Caki2 (cell line): ENCODE measurements around the gene GAPVD1. TPM values are rescaled to one million over a fixed set of nuclear protein-coding genes. Genes with fewer than 3 reads are reported as not detected.
A peak's percentile ranks its signal among the peaks of the same experiment; 100 is the strongest.
"Not testable (repeated sequence)": the region's sequence is repeated elsewhere in the genome, so short reads cannot be mapped to it uniquely, and the experiment has no call there.

Experiments
- DNase-seq: peaks from one replicate; pipeline ENCODE4 v3.0.0-alpha.2; 2015; ENCODE audit warnings: low read depth
- in situ Hi-C: cut with HindIII; loops from 2 replicates; pipeline ENCODE4 v1.10.0; 2016; ENCODE audit warnings: low sequenced_read_pairs, low pct_unique_long_range_greater_than_20kb, mixed read lengths
- total RNA-seq: library from RNA; depleted of rRNA; stranded (reverse); fragments of >200 nt; shearing (Covaris generic); gene quantifications from 2 replicates; pipeline ENCODE4 v1.2.3, GENCODE V29; 2014; ENCODE audit warnings: low replicate concordance

Gene GAPVD1
- total RNA-seq, 1 experiment from 2014 or later = 11.2 TPM

GRCh38 chr9:125391704-125392103, 130.1 kb downstream of the GAPVD1 start:
- no peak for DNase-seq

GRCh38 chr9:125393426-125393825, 131.8 kb downstream of the GAPVD1 start:
- in situ Hi-C loops = no loop called here
- no peak for DNase-seq

More at GRCh38 chr9:125391704-125392103, 130.1 kb downstream of the GAPVD1 start:
- in situ Hi-C loops = no loop called here

- DNase-seq = no peak
- in situ Hi-C loops = no loop called here
Observed at GRCh38 chr9:125396799-125397198, 135.2 kb downstream of the GAPVD1 start.

GRCh38 chr9:125397736-125398135, 136.1 kb downstream of the GAPVD1 start:
- in situ Hi-C loops = no loop called here
- DNase-seq = no peak

GRCh38 chr9:125398243-125398642, 136.6 kb downstream of the GAPVD1 start:
- in situ Hi-C loops = no loop called here
- no peak for DNase-seq

GRCh38 chr9:125399165-125399564, 137.5 kb downstream of the GAPVD1 start:
- DNase-seq = no peak
- in situ Hi-C loops = no loop called here

- DNase-seq = no peak
- in situ Hi-C loops = no loop called here
Observed at GRCh38 chr9:125399666-125400065, 138.0 kb downstream of the GAPVD1 start.

GRCh38 chr9:125400232-125400631, 138.6 kb downstream of the GAPVD1 start:
- in situ Hi-C loops, DNase-seq: not testable (repeated sequence)

GRCh38 chr9:125400725-125401716, 139.4 kb downstream of the GAPVD1 start:
- in situ Hi-C loops = no loop called here
- no peak for DNase-seq

GRCh38 chr9:125404733-125405132, 143.1 kb downstream of the GAPVD1 start:
- in situ Hi-C loops = no loop called here
- no peak for DNase-seq

- in situ Hi-C loops = no loop called here
Observed at GRCh38 chr9:125405938-125406809, 144.5 kb downstream of the GAPVD1 start.

GRCh38 chr9:125406810-125407087, 145.1 kb downstream of the GAPVD1 start:
- DNase-seq = no peak

More at GRCh38 chr9:125405938-125406809, 144.5 kb downstream of the GAPVD1 start:
- peak; percentile 79 for DNase-seq

GRCh38 chr9:125407432-125407973, 145.9 kb downstream of the GAPVD1 start:
- DNase-seq = no peak
- in situ Hi-C loops = no loop called here

More at GRCh38 chr9:125406810-125407087, 145.1 kb downstream of the GAPVD1 start:
- in situ Hi-C loops = no loop called here

GRCh38 chr9:125407974-125408900, 146.6 kb downstream of the GAPVD1 start:
- in situ Hi-C loops = no loop called here
- DNase-seq = peak; percentile 42

- no peak for DNase-seq
- in situ Hi-C loops = no loop called here
Observed at GRCh38 chr9:125409217-125409636, 147.6 kb downstream of the GAPVD1 start.

GRCh38 chr9:125409637-125410521, 148.3 kb downstream of the GAPVD1 start:
- in situ Hi-C loops = no loop called here
- peak; percentile 45 for DNase-seq

GRCh38 chr9:125410522-125410894, 148.9 kb downstream of the GAPVD1 start:
- in situ Hi-C loops = no loop called here
- no peak for DNase-seq
